Measurements from ENCODE around the gene AHSP.
"Not testable (repeated sequence)": the region's sequence is repeated elsewhere in the genome, so short reads cannot be mapped to it uniquely, and the experiment has no call there.

AHSP gene

GRCh38 chr16:31532120-31532519, 4.4 kb downstream of the AHSP start:
- no peak for DNase-seq

- no peak for DNase-seq
These were observed 5.2 kb downstream of the AHSP start for GRCh38 chr16:31532896-31533295.

GRCh38 chr16:31535737-31536136, 8.0 kb downstream of the AHSP start:
- no peak for DNase-seq

GRCh38 chr16:31536804-31537361, 9.2 kb downstream of the AHSP start:
- DNase-seq = no peak

- no peak for DNase-seq
These were observed 9.9 kb downstream of the AHSP start for GRCh38 chr16:31537362-31538242.

- DNase-seq = not testable (repeated sequence)
These were observed 10.5 kb downstream of the AHSP start for GRCh38 chr16:31538243-31538598.

- DNase-seq = not testable (repeated sequence)
These were observed 12.1 kb downstream of the AHSP start for GRCh38 chr16:31539762-31540161.

- DNase-seq = no peak
These were observed 15.1 kb downstream of the AHSP start for GRCh38 chr16:31542763-31543162.

GRCh38 chr16:31561426-31562233, 33.9 kb downstream of the AHSP start:
- no peak for DNase-seq

GRCh38 chr16:31568577-31569359, 41.1 kb downstream of the AHSP start:
- DNase-seq = no peak

- DNase-seq = no peak
These were observed 41.6 kb downstream of the AHSP start for GRCh38 chr16:31569360-31569717.

GRCh38 chr16:31572821-31573220, 45.1 kb downstream of the AHSP start:
- DNase-seq = no peak

- not testable (repeated sequence) for DNase-seq
These were observed 46.5 kb downstream of the AHSP start for GRCh38 chr16:31574159-31574558.

- DNase-seq = no peak
These were observed 49.7 kb downstream of the AHSP start for GRCh38 chr16:31577411-31577810.
